ENCODE measurements around the gene ASB8. TPM values are rescaled to one million over a fixed set of nuclear protein-coding genes. Genes with fewer than 3 reads are reported as not detected.

ASB8 gene
- polyA plus RNA-seq, 3 donors = 23.8 to 50.0 (median 38.4) TPM

DNA sequence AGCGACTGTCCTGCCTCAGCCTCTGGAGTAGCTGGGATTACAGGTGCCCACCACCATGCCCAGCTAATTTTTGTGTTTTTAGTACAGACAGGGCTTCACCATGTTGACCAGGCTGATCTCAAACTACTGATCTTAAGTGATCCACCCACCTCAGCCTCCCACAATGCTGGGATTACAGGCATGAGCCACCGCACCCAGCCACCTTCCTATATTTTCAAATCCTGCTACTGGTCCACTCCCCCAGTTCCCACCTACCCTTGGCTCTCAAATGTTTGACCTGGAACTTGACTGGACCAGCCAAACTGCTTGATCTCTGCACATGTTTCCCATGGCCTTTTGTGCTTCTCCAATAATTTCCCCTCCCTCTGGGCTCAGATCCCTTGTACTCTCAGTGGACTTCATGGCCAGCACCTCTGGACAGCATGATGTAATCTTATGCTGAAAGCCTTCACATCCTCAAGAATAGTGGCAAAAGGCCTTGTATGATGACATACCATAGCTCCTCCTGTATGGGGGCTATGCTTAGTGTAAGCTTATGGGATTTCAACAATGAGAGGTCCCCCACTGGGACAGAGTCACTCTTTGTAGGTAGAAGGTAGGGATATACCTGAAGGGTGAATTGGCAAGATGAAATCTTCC, 23.7 kb upstream of the ASB8 start:
- intact Hi-C loops (cut with micrococcal nuclease) = no loop called here
- Histone ChIP-seq H2AFZ (ENCODE audit: insufficient read depth, low read depth, low read length, poor library complexity, severe bottlenecking) (no peak overlapping the region), H3K9ac (ENCODE audit: insufficient read depth, low read length, poor library complexity, severe bottlenecking) (no peak overlapping the region), H3K79me2 (ENCODE audit: insufficient read depth, low read length) (no peaks in the 10 kb centered on the region), H3K9me3 (replicated peaks in 1 of 2; ENCODE audit: control insufficient read depth in 1 of 2, insufficient read depth in 1 of 2, low read length in 2 of 2) (peaks cover 0 to 4% of the 10 kb centered on the region in 2 donors), H3K36me3 (replicated peaks in 1 of 2; ENCODE audit: control insufficient read depth in 1 of 2, insufficient read depth in 2 of 2, low read length in 2 of 2) (no peaks in the 10 kb centered on the region), H3K4me3 (replicated peaks in 1 of 3; ENCODE audit: low read depth in 2 of 3, low read length in 3 of 3) (no peak overlapping the region), H3K4me2 (replicated peaks; ENCODE audit: extremely low read depth, low read length, poor library complexity, severe bottlenecking) (no peak overlapping the region), H3K27ac (ENCODE audit: low read depth in 1 of 2, low read length in 2 of 2) (no peak overlapping the region), H3K27me3 (ENCODE audit: control insufficient read depth in 2 of 2, insufficient read depth in 2 of 2, low read length in 2 of 2) (peaks cover 43 to 64% of the 10 kb centered on the region in 2 donors), H4K20me1 (ENCODE audit: insufficient read depth, low read length) (no peaks in the 10 kb centered on the region), H3K4me1 (ENCODE audit: control insufficient read depth in 1 of 2, insufficient read depth in 2 of 2, low read length in 2 of 2) (peaks cover 17 to 22% of the 10 kb centered on the region in 2 donors)
- TF ChIP-seq, protein P1, sequence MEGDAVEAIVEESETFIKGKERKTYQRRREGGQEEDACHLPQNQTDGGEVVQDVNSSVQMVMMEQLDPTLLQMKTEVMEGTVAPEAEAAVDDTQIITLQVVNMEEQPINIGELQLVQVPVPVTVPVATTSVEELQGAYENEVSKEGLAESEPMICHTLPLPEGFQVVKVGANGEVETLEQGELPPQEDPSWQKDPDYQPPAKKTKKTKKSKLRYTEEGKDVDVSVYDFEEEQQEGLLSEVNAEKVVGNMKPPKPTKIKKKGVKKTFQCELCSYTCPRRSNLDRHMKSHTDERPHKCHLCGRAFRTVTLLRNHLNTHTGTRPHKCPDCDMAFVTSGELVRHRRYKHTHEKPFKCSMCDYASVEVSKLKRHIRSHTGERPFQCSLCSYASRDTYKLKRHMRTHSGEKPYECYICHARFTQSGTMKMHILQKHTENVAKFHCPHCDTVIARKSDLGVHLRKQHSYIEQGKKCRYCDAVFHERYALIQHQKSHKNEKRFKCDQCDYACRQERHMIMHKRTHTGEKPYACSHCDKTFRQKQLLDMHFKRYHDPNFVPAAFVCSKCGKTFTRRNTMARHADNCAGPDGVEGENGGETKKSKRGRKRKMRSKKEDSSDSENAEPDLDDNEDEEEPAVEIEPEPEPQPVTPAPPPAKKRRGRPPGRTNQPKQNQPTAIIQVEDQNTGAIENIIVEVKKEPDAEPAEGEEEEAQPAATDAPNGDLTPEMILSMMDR (IDR thresholded peaks at IDR 0.05) = no peak
- WGBS (ENCODE audit: insufficient coverage) = 87% methylated on average over 1 of the region's 2 CpGs
- DNase-seq = no peak
- peaks cover 19% of the 10 kb centered on the region for H3K4me1 Mint-ChIP-seq
- no peak overlapping the region for H3K27ac Mint-ChIP-seq
- peaks cover 2 to 6% of the 10 kb centered on the region in 2 donors for H3K36me3 Mint-ChIP-seq
- peaks cover 0 to 11% (median 4%) of the 10 kb centered on the region in 7 donors for H3K9me3 Mint-ChIP-seq
- peak overlapping the region in 1 of 2 donors; percentile 62 for H3K4me3 Mint-ChIP-seq
- H3K27me3 Mint-ChIP-seq (ENCODE audit: low read depth in 3 of 3) = peaks cover 45 to 62% (median 52%) of the 10 kb centered on the region in 3 donors

DNA sequence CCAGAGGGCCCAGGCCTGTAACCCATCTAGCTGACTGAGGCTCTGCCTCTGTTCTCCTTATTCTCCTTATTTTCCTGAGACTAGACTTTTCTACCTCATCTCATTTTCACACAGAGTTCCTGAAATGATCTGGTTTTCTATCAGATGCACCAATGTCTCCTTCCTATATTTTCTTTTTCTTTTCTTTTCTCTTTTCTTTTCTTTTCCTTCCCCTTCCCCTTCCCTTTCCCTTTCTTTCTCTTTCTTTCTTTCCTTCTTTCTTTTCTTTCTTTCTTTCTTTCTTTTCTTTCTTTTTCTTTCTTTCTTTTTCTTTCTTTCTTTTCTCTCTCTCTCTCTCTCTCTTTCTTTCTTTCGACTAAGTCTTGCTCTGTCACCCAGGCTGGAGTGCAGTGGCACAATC, 23.1 kb upstream of the ASB8 start:
- no peak overlapping the region for H3K27ac ChIP-seq (ENCODE audit: low read depth in 1 of 2, low read length in 2 of 2)
- H3K9ac ChIP-seq (ENCODE audit: insufficient read depth, low read length, poor library complexity, severe bottlenecking) = no peak overlapping the region
- peaks cover 17 to 22% of the 10 kb centered on the region in 2 donors for H3K4me1 ChIP-seq (ENCODE audit: control insufficient read depth in 1 of 2, insufficient read depth in 2 of 2, low read length in 2 of 2)
- TF ChIP-seq, protein P1 (IDR thresholded peaks at IDR 0.05) = peak; percentile 17
- H3K4me1 Mint-ChIP-seq = peaks cover 23% of the 10 kb centered on the region
- H3K4me3 ChIP-seq (replicated peaks in 1 of 3; ENCODE audit: low read depth in 2 of 3, low read length in 3 of 3) = no peak overlapping the region
- H3K27ac Mint-ChIP-seq = no peak overlapping the region
- no peaks in the 10 kb centered on the region for H3K36me3 ChIP-seq (replicated peaks in 1 of 2; ENCODE audit: control insufficient read depth in 1 of 2, insufficient read depth in 2 of 2, low read length in 2 of 2)
- peak overlapping the region in 1 of 2 donors; percentile 62 for H3K4me3 Mint-ChIP-seq
- WGBS (ENCODE audit: insufficient coverage) = 83% methylated on average over 1 of the region's 1 CpG
- peaks cover 0 to 11% (median 3%) of the 10 kb centered on the region in 7 donors for H3K9me3 Mint-ChIP-seq
- no peak overlapping the region for H2AFZ ChIP-seq (ENCODE audit: insufficient read depth, low read depth, low read length, poor library complexity, severe bottlenecking)
- H3K36me3 Mint-ChIP-seq = peaks cover 2 to 6% of the 10 kb centered on the region in 2 donors
- H3K4me2 ChIP-seq (replicated peaks; ENCODE audit: extremely low read depth, low read length, poor library complexity, severe bottlenecking) = no peak overlapping the region
- H3K79me2 ChIP-seq (ENCODE audit: insufficient read depth, low read length) = no peaks in the 10 kb centered on the region
- intact Hi-C loops (cut with micrococcal nuclease) = no loop called here
- no peak for DNase-seq
- peaks cover 39 to 57% (median 46%) of the 10 kb centered on the region in 3 donors for H3K27me3 Mint-ChIP-seq (ENCODE audit: low read depth in 3 of 3)
- H3K27me3 ChIP-seq (ENCODE audit: control insufficient read depth in 2 of 2, insufficient read depth in 2 of 2, low read length in 2 of 2) = peaks cover 37 to 58% of the 10 kb centered on the region in 2 donors
- no peaks in the 10 kb centered on the region for H4K20me1 ChIP-seq (ENCODE audit: insufficient read depth, low read length)
- peaks cover 0 to 4% of the 10 kb centered on the region in 2 donors for H3K9me3 ChIP-seq (replicated peaks in 1 of 2; ENCODE audit: control insufficient read depth in 1 of 2, insufficient read depth in 1 of 2, low read length in 2 of 2)

Measured in CD14-positive monocyte (primary cell).